Inflammatory macrophage treated with lipopolysaccharide for 4 hours (primary cell): ENCODE data around the gene GPSM3.
"Not testable (repeated sequence)": the region's sequence is repeated elsewhere in the genome, so short reads cannot be mapped to it uniquely, and the experiment has no call there.

ENCODE experiments used
- DNase-seq: peaks from one replicate; pipeline ENCODE4 v3.0.0-alpha.2; 2020

GPSM3 gene

DNA sequence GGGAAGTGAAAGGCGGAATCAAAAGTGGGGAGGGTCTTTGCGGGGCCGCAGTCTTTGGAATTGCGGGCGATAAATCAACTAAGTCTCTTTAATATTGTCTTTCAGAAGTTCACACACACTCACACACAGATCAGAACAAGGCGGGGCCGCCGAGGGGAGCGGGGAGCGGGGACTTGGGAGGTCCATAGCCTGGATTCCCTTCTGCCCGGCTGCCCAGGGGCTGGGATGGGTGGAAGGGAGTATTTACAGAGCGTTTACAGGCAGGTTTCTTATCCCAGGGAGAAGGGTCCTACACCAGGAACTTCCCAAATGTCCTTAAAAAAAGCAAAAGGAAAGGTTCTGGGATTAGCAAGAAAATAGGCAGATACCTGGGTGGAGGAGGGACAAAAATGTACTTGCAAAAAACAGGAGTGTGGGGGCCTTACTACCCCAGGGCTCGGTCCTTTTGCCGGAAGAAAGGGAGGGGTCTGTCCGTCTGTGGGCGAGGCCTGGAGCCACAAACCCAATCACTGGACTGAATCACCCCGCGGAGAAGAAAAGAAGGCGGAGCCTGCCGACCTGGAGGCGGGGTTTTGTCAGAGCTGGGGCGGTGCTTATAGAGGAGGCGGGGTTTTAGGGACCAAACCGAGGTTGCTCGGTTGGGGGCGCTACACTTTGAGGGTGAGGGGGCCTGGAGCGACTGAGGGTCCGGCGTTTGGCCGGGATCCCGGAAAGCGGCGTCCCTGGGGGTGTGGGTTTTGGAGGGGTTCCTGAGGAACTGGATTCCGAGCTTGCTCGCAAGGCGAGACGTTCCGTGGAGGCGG, 44.0 kb downstream of the GPSM3 start:
- peak; percentile 84 for DNase-seq

DNA sequence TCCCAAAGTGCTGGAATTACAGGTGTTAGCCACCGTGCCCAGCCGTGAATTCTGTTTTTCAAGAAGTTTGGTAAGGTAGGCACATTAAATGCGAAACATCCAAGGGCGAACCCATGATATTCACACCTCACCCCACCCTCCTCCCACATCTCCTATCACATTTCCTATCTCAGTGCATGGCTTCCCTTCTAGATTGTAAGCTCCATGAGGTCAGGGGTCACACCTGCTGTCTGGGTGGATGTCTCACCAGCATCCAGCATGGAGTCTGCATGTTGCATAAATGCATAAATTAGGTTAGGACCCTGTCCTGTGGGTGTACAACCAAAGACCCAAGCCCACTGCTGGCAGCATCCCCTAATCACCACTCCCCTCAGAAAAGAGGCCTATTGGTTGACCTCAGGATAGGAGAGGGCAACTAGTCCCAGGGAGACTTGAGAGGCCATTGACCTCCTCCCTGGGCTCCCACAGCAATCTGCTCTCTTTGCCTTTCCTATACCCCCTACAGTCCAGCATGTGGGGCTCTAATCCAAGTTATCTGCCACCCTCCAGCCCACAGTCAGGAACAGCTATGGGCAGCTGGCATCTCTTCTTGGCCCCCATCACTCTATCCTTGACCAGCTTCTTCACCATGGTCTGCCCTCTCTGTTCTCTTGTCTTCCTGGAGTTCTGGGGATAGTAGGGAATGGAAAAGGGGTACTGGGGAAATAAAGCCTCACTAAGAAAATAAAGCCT, 44.9 kb downstream of the GPSM3 start:
- DNase-seq, result no peak

DNA sequence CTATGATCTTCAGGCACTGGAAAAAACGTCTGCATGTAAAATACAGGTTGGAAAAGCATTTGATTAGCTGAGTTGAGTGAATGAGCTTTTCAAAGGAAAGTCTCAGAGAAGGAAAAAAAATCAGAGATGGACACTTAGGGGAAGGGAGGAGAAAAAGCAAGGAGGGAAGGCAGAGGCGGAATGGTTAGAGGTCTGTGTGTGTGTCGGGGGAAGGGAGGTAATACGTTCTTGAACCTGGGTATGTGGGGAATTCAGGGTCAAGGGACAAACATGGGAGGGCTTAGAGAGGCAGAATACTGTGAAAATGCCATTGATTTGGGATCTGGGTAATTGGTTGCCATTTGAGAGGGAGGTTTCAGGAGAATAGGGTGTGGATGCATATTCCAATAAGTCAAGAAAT, 45.8 kb downstream of the GPSM3 start:
- no peak for DNase-seq

DNA sequence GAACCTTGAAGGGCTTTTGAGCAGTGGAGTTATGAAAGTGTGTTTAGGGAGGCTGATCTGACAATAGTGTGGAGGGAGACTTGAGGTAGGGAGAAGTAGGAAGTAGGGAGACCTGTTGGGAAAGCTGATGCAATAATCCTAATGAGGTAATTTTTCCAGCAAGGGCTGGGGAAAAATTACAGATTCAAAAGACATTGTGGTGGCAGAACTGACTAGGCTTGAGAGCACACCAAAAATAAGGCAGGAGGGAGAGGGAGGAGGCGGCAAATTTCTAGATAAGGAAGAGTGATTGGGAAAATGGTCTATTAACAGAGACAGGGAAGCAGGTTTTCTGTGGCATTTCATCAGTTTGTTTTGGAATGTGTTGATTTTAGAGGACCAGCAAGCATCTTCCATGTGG, 46.2 kb downstream of the GPSM3 start:
- DNase-seq, result no peak

DNA sequence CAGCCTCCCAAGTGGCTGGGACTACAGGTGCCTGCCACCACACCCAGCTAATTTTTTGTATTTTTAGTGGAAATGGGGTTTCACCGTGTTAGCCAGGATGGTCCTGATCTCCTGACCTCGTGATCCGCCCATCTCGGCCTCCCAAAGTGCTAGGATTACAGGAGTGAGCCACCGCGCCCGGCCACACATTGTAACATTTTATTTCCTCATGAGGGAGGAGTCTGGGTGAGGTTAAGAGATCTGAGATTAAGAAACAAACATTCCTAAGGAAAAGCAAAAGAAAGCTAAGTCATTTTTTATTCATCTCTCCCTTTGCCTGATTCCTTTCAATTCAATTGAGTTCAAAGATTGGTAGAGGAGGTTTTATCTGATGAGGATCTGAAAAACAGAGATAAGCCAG, 48.2 kb downstream of the GPSM3 start:
- not testable (repeated sequence) for DNase-seq
